ENCODE results near the gene MYH4.

The MYH4 gene

GRCh38 chr17:10396524-10397163 lies 72.7 kb downstream of the MYH4 start:
- H3K79me1 ChIP-seq (replicated peaks; ENCODE audit: low read length, poor library complexity, severe bottlenecking), result no peaks in the 10 kb centered on the region
- WGBS, result 88% methylated on average over 14 of the region's 14 CpGs
- no peak overlapping the region for H2BK120ac ChIP-seq (ENCODE audit: low read depth, low read length)

DNA sequence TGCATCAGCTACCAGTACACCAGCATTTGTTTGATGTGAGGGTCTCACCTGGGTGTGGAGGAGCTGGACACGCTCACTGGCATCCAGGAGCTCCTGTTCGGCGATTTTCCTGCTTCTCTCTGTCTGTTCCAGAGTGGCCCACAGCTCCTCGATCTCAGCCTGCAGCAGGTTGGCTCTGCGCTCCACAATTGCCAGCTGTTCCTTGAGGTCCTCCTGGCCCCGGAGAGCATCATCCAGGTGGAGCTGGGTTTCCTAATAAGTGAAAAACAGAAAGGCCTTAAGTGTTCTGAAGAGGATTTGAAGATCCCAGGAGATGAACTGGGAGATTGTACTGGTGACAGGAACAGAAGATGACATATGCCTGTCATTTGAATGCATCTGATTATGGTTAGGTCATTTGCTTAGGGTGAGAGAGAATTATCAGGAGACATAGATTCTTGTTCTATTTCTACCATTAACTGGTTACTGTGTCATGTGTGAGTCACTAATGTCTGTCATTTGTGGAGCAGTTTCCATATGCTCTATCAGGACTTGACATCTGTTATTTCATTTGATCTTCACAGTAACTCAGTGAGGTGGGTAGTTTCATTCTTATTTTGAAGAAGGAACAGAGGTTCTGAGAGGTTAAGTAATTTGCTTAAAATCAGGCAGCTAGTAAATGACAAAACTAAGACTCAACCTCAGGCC lies 75.0 kb downstream of the MYH4 start:
- Histone ChIP-seq H3K27ac (ENCODE audit: low read length, poor library complexity, severe bottlenecking) (no peak overlapping the region), H2AFZ (ENCODE audit: low read depth, low read length) (no peak overlapping the region), H3K27me3 (ENCODE audit: control insufficient read depth in 1 of 2, insufficient read depth in 1 of 2, low read length in 2 of 2) (peaks cover 0 to 22% of the 10 kb centered on the region in 2 experiments), H3K14ac (ENCODE audit: low read length in 2 of 2) (no peak overlapping the region), H3K79me1 (replicated peaks; ENCODE audit: low read length, poor library complexity, severe bottlenecking) (no peaks in the 10 kb centered on the region), H4K91ac (ENCODE audit: low read length) (no peak overlapping the region), H3K4me3 (ENCODE audit: insufficient read depth in 1 of 2, low read depth in 1 of 2, low read length in 2 of 2) (no peak overlapping the region), H2BK12ac (ENCODE audit: low read length in 2 of 2) (no peak overlapping the region), H3K36me3 (ENCODE audit: control insufficient read depth in 1 of 2, insufficient read depth in 2 of 2, low read depth in 1 of 2, low read length in 2 of 2) (no peaks in the 10 kb centered on the region), H2BK120ac (ENCODE audit: low read depth, low read length) (no peak overlapping the region), H2BK5ac (ENCODE audit: low read depth, low read length, poor library complexity, severe bottlenecking) (no peak overlapping the region), H3K9me3 (ENCODE audit: control insufficient read depth, low read length) (no peaks in the 10 kb centered on the region), H2BK15ac (ENCODE audit: low read depth, poor library complexity, severe bottlenecking) (no peak overlapping the region), H3K18ac (ENCODE audit: low read depth in 1 of 2, low read length in 2 of 2) (no peak overlapping the region), H3K4me2 (ENCODE audit: low read length, poor library complexity, severe bottlenecking) (no peak overlapping the region), H2AK5ac (ENCODE audit: low read length, severe bottlenecking) (no peak overlapping the region), H3K4ac (ENCODE audit: low read depth in 1 of 2, low read length in 2 of 2) (no peak overlapping the region), H3K9ac (ENCODE audit: low read length) (no peak overlapping the region), H3K4me1 (ENCODE audit: control insufficient read depth, insufficient read depth, low read depth, low read length) (no peaks in the 10 kb centered on the region), H4K8ac (ENCODE audit: low read length) (no peak overlapping the region), H3K23ac (ENCODE audit: low read length in 2 of 2) (no peak overlapping the region)
- WGBS, result 90% methylated on average over 6 of the region's 6 CpGs
- DNase-seq, result no peak

More at GRCh38 chr17:10396524-10397163, 72.7 kb downstream of the MYH4 start:
- Histone ChIP-seq H2AK5ac (ENCODE audit: low read length, severe bottlenecking) (no peak overlapping the region), H3K14ac (ENCODE audit: low read length in 2 of 2) (no peak overlapping the region), H3K9me3 (ENCODE audit: control insufficient read depth, low read length) (no peaks in the 10 kb centered on the region), H2AFZ (ENCODE audit: low read depth, low read length) (no peak overlapping the region), H3K36me3 (ENCODE audit: control insufficient read depth in 1 of 2, insufficient read depth in 2 of 2, low read depth in 1 of 2, low read length in 2 of 2) (no peaks in the 10 kb centered on the region), H3K23ac (ENCODE audit: low read length in 2 of 2) (no peak overlapping the region), H3K9ac (ENCODE audit: low read length) (no peak overlapping the region), H2BK15ac (ENCODE audit: low read depth, poor library complexity, severe bottlenecking) (no peak overlapping the region), H3K4me2 (ENCODE audit: low read length, poor library complexity, severe bottlenecking) (no peak overlapping the region), H3K27me3 (ENCODE audit: control insufficient read depth in 1 of 2, insufficient read depth in 1 of 2, low read length in 2 of 2) (peaks cover 0 to 14% of the 10 kb centered on the region in 2 experiments), H4K8ac (ENCODE audit: low read length) (no peak overlapping the region), H3K18ac (ENCODE audit: low read depth in 1 of 2, low read length in 2 of 2) (no peak overlapping the region), H3K4me3 (ENCODE audit: insufficient read depth in 1 of 2, low read depth in 1 of 2, low read length in 2 of 2) (no peak overlapping the region), H4K91ac (ENCODE audit: low read length) (no peak overlapping the region), H3K4me1 (ENCODE audit: control insufficient read depth, insufficient read depth, low read depth, low read length) (no peaks in the 10 kb centered on the region), H2BK12ac (ENCODE audit: low read length in 2 of 2) (no peak overlapping the region), H2BK5ac (ENCODE audit: low read depth, low read length, poor library complexity, severe bottlenecking) (no peak overlapping the region), H3K27ac (ENCODE audit: low read length, poor library complexity, severe bottlenecking) (no peak overlapping the region), H3K4ac (ENCODE audit: low read depth in 1 of 2, low read length in 2 of 2) (no peak overlapping the region)
- no peak for DNase-seq
